Motor neuron (in vitro differentiated cells): ENCODE measurements around the gene LY6G6D. TPM values are rescaled to one million over a fixed set of nuclear protein-coding genes. Genes with fewer than 3 reads are reported as not detected.

ENCODE experiments used
- ATAC-seq, 8 experiments: fragments of 200-7000 bp; cut with Tn5 transposase; replicated peaks in 6 of 8; 2 replicates each; pipeline ENCODE4 v1.8.0; 2021; ENCODE audit warnings: mild to moderate bottlenecking in 8 of 8, moderate library complexity in 8 of 8
- H3K27ac ChIP-seq, 2 donors: fragments of 250-450 bp; sonication (Bioruptor Pico); 2 replicates each; pipeline ENCODE4 v1.9.0; 2021; ENCODE audit warnings: antibody characterized with exemption in 2 of 2, mild to moderate bottlenecking in 2 of 2, moderate library complexity in 1 of 2
- H3K4me1 ChIP-seq, 2 donors: fragments of 250-450 bp; sonication (Bioruptor Pico); replicated peaks in 1 of 2; 2 replicates each; pipeline ENCODE4 v1.6.1; 2021; ENCODE audit warnings: antibody characterized with exemption in 2 of 2, mild to moderate bottlenecking in 2 of 2, moderate library complexity in 1 of 2
- H3K4me3 ChIP-seq, 5 donors: fragments of 250-450 bp; sonication (Bioruptor Pico); 2 replicates each; pipeline ENCODE4 v1.9.0; 2021; ENCODE audit warnings: antibody characterized with exemption in 5 of 5, mild to moderate bottlenecking in 5 of 5, moderate library complexity in 4 of 5
- WGBS, 10 experiments: fragments of 450-650 bp; shearing (Covaris generic); methylation state at CpG; one replicate each; pipeline ENCODE4 v1.0.0; 2022; 5-methylcytosine and 5-hydroxymethylcytosine counted together
- in situ Hi-C, 9 experiments: fragments of 400-800 bp; cut with MboI; loops; one replicate each; pipeline ENCODE4 v1.15.0; 2021; ENCODE audit warnings: low sequenced_read_pairs in 9 of 9, low pct_unique_long_range_greater_than_20kb in 2 of 9; ENCODE audit not compliant: unreplicated experiment in 9 of 9
- total RNA-seq, 8 experiments: library from RNA; unstranded; fragments of 300-600 nt; gene quantifications; 2 replicates each; pipeline versions ENCODE4 v1.2.3 to v1.2.4, GENCODE V29; 2022

LY6G6D gene
- total RNA-seq, 8 experiments from 2014 or later = not detected

DNA sequence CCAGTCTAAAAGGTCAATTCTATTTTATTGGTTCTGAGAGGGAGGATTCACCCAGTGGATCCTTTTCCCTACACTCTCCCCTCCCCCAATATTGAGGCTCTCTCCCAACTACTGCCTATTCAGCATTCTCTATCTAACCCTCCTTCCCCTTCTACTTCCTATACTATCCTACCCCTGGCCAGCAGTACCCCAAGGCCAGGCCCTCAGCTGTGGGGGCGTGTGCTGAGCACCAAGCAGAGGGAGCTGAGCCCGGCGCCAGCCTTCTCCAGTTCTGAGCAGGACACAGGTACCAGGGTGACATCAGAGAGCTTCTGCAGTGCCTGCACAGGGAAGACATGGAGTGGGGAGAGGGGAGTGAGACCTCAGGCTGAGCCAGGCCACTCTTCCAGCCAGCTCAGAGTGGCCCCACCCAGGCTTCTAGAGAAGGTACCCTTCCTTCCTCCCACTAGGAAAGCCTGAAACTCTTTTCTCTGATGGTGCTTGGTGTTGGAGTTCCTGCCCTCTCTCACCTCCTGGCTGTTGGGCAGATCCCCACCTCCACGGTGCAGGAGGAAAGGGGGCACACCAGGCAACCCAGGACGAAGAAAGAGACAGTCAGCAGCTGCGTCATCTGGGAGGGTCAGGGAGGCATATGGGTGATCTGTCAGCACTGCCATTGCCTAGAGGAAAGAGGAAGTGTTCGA, 12.0 kb downstream of the LY6G6D start:
- 80 to 100% (median 90%) methylated on average over 2 to 3 of the region's 7 CpGs; no CpG with 5 or more reads in 5 of the 10 experiments for WGBS, 10 experiments
- no peak overlapping the region for H3K27ac ChIP-seq

DNA sequence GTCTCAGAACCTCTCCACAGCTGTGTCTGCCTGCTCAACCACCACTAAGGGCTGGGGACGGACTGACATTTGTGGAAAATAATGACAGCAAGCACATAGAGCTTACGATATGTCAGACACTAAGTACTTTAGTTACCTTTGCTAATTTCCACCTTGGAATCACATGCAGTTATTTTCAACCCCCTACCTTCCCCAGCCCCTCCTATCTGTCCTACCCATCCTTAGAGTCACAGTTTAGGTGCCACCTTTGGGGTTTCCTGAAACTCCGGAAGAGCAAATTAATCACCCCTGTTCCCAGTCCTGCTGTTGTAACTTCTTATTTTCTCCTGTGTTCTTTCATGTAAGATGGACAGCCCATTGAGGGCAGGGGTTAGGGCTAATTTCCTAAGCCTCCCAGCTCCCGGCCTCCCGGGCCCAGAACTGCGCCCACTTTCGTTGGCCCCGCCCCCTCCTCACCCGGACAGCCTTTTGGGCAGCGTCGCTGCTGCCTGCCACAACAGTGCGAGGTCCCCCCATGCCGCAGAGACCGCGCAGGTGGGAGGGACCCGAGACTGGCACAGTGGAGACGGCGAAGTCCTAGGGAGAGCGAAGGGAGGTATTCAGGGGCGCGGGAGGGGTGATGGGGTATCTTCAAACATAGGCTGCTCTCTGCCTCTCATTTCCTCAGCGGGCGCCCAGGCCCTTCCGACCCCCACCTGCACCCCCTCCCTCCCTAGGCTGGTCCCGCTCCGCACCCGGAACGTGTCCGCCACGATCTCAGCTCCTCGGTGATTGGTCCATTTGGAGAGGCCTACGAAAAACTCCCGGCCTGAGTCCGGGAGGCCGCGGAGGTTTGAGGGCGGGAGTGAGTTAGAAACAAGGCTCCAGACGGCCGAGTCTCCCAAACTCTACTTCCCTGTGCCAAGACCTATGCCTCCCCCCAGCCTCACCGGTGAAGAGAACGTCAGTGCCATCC, 12.8 kb downstream of the LY6G6D start:
- Histone ChIP-seq H3K4me1 (peaks cover 12% of the 10 kb centered on the region in 2 donors), H3K4me3 (no peak overlapping the region), H3K27ac (no peak overlapping the region)
- no peak for ATAC-seq
- in situ Hi-C loops = no loop called here
- 30 to 100% (median 96%) methylated on average over 1 to 18 of the region's 41 CpGs; no CpG with 5 or more reads in 3 of the 10 experiments for WGBS, 10 experiments

More for the DNA sequence above, 12.0 kb downstream of the LY6G6D start:
- no peak overlapping the region for H3K4me3 ChIP-seq
- no peak for ATAC-seq
- peaks cover 12% of the 10 kb centered on the region in 2 donors for H3K4me1 ChIP-seq
- in situ Hi-C loops = no loop called here

DNA sequence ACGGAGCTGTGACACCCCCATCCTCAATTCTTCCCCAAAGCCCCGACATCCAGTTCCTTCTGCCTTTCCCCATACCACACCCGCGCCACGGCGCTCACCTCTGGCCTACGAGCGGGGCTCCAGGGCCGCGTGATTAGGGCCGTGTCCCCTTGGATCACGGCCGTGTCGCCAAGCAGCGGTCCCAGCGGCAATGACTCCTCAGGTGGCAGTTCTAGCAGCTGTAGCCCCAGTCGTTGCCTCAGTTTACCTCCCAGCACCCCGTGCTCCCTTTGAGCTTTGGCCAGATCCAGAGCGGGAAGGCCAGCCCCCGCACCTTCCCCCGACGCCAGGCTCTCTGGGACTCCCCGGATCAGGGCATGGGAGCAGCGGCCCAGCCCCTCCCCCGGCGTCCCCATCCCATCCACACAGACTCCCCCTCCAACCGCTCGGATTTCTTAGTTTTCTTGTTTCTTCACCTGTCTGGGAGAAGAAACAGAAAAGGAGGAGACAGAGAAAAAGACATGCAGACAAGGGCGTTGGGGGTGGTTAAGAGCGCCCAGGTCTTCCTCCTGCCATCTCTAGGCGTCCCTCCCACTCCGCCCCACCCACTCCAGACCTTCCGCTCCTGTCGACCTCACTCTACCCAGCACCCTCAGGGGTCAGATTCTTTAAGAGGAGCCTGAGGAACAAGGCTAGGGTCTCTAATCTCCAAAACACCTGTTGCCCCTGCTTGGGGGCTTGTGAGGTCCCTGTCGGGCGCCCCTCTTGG, 13.8 kb downstream of the LY6G6D start, which contains the start of gene DDAH2:
Gene DDAH2 (minus strand): TSS at position 533 of the 748 bp plus-strand sequence. CDS start 138 bp downstream, at position 395.
- ATAC-seq = peak in 3 of 8 experiments; percentile 25 to 31 (median 25)
- in situ Hi-C loops = no loop called here
- Histone ChIP-seq H3K4me1 (peaks cover 12 to 13% of the 10 kb centered on the region in 2 donors), H3K27ac (peak within 1 kb of the TSS; percentile 76 to 77), H3K4me3 (peak within 1 kb of the TSS; percentile 67 to 92 (median 91))
- 0 to 64% (median 20%) methylated on average over 1 to 12 of the region's 36 CpGs; no CpG with 5 or more reads in 3 of the 10 experiments for WGBS, 10 experiments

DNA sequence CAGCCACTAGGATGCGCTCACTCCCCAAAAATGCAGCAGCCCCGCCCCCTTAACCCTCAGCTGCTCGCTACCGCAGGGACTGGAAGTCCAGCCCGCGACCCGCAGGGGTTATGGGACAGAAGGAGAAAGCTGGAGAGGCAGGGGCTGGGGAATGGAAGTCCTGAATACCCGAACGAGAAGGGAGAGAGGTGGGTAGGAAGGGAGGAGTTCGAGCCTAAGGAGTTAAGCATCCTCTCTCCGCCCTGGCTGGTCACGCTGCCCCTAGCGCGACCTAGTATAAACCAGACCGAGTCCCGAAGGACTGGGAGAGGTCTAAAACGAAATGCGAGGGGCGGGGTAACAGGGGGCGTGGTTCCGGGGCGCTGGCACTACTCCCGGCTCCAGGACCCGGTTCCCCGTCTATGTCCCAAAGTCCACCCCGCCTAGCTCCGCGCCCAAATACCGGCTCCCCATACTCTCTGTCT, 14.4 kb downstream of the LY6G6D start:
- H3K4me3 ChIP-seq = peak overlapping the region; percentile 67 to 92 (median 91)
- peaks cover 16 to 19% of the 10 kb centered on the region in 2 donors for H3K4me1 ChIP-seq
- ATAC-seq = peak; percentile 76 to 88 (median 82)
- peak overlapping the region; percentile 76 to 77 for H3K27ac ChIP-seq
- in situ Hi-C loops = no loop called here
- WGBS, 10 experiments = 0 to 5% methylated on average over 1 to 4 of the region's 29 CpGs; no CpG with 5 or more reads in 8 of the 10 experiments

DNA sequence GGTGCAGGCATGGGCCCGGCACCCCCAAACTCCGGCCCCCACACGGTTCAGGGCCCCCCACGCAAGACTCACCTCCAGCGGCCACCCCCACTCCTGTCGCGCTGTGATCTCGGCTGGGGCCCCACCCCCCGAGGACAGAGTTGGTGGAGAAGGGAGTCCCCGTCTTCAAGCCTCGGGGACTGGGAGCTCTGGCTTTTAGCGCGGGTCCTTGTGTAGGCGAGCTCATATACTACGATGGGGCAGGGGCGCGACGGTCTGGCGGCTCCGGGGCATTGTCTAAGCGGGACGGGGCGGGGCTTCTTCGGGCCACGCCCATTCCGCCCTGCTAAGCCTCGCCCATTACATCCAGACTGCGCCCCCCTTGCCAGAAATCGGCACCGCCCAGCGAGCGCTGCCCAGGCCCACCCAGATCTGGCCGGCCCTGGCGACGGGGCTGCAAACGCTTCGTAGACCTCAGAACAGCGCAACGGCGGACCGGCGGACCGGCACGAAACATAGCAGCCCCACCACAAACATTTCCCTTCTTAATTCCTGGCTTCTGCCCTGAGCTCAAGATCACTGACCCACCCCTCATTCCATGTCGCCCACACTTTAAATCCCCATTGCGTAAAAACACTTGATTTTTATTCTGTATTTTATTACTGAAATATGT, 15.0 kb downstream of the LY6G6D start:
- peak; percentile 33 to 82 (median 78) for ATAC-seq
- WGBS, 10 experiments = 5 to 20% (median 13%) methylated on average over 1 to 18 of the region's 46 CpGs; no CpG with 5 or more reads in 7 of the 10 experiments
- peak overlapping the region; percentile 76 to 77 for H3K27ac ChIP-seq
- H3K4me3 ChIP-seq = peak overlapping the region; percentile 67 to 92 (median 91)
- peaks cover 20 to 22% of the 10 kb centered on the region in 2 donors for H3K4me1 ChIP-seq
- in situ Hi-C loops = no loop called here

DNA sequence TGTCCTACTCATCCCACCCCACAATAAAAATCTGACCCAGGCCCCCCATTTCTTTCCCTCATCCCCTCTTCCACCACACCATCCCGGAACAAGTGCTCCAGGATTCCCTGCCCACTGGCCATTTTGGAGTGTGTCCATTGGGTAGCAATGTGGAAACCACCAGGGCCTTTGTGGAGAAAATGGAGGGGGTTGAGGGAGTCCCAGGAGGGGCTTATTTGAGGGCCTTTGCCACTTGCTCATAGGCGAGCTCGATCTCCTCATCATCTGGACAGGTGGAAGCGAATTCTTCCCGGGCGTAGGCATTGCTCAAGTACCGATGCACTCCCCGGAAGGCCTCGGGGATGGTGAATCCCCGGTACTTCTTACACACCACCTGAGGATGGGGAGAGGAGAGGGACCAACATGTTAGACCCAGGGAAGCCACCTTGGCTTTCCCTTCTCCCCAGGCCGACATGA, 15.5 kb downstream of the LY6G6D start:
- Histone ChIP-seq H3K27ac (peak overlapping the region; percentile 76 to 77), H3K4me1 (peaks cover 20 to 24% of the 10 kb centered on the region in 2 donors), H3K4me3 (peak overlapping the region; percentile 67 to 92 (median 91))
- in situ Hi-C loops = no loop called here
- ATAC-seq = no peak
- WGBS, 10 experiments = 83 to 100% (median 97%) methylated on average over 1 to 5 of the region's 11 CpGs; no CpG with 5 or more reads in 4 of the 10 experiments

DNA sequence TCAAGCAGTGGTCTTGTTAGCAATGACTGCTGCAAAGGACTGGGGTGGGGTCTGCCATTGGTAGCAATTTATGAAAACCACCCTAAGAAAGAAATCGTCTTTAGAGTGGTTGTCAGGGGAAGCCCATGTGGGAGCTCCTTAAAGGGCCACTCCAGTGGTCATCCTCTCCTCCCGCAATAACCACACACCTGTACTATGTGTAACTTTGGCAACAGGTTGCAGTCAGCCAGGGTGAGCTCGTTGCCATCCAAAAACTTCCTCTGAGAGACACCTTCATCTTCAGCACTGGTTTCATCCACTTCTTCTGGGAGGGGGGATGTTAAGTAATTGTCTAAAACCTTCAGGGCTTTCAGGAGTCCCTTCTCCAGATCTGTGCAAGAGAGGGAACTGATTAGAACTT, 16.9 kb downstream of the LY6G6D start:
- in situ Hi-C loops = no loop called here
- H3K4me3 ChIP-seq = no peak overlapping the region
- WGBS, 10 experiments = 60% methylated on average over 1 of the region's 3 CpGs; no CpG with 5 or more reads in 9 of the 10 experiments
- peaks cover 25 to 35% of the 10 kb centered on the region in 2 donors for H3K4me1 ChIP-seq
- no peak for ATAC-seq
- no peak overlapping the region for H3K27ac ChIP-seq

DNA sequence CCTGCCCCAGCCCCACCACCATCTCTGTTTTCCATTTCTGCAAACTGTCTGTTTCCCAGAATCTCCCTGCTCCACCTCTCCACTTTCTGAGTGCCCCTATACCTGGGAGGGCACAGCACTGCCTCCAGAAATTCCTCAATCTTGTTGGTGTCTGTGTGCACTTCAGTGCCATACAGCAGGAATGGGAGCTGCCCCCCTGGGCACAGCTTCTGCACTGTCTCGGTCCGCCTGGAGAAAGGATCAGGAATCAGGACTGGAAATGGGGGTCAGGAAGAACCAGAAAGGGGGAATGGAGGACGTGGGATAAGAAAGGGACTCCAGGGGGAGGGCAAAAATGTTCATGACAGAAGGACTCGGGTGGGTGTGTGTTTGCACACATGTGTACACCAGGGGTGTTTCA, 18.6 kb downstream of the LY6G6D start:
- in situ Hi-C loops = no loop called here
- WGBS, 10 experiments = 60 to 96% (median 84%) methylated on average over 1 to 4 of the region's 4 CpGs; no CpG with 5 or more reads in 6 of the 10 experiments
- Histone ChIP-seq H3K4me3 (no peak overlapping the region), H3K4me1 (peaks cover 39 to 46% of the 10 kb centered on the region in 2 donors), H3K27ac (no peak overlapping the region)
- no peak for ATAC-seq

DNA sequence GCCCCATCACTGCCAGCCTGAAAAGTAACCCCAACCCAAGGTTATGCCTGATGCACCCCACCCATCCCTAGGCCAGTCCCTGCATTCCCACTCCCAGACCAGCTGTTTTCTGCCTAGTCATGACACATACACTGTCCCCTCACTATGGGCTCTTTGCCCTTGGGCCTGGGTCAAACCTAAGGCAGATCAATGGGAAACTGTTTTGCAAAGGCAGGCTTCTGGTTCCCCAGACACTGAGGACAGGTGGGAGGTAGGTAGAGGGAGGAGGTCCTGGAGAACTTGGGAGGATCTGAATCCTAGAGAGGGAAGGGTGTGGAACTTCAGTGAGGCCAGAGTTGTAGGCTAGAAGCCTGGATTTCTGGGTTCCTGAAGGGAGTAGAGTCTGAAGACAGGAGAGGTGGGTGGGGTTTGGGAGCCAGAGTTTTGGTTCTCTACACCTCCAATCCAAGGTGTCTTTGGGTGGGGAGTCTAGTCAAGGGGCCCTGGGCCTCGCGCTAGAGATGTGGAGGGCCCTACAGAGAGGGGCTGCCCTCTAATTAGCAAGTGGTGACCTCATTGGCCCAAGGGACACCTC, 19.2 kb downstream of the LY6G6D start:
- in situ Hi-C loops = no loop called here
- ATAC-seq = no peak
- peak overlapping the region in 1 of 2 donors; percentile 86 for H3K27ac ChIP-seq
- H3K4me3 ChIP-seq = peak overlapping the region in 4 of 5 donors; percentile 43 to 69 (median 60)
- 8 to 40% (median 20%) methylated on average over 2 of the region's 2 CpGs; no CpG with 5 or more reads in 7 of the 10 experiments for WGBS, 10 experiments
- H3K4me1 ChIP-seq = peaks cover 43 to 47% of the 10 kb centered on the region in 2 donors

DNA sequence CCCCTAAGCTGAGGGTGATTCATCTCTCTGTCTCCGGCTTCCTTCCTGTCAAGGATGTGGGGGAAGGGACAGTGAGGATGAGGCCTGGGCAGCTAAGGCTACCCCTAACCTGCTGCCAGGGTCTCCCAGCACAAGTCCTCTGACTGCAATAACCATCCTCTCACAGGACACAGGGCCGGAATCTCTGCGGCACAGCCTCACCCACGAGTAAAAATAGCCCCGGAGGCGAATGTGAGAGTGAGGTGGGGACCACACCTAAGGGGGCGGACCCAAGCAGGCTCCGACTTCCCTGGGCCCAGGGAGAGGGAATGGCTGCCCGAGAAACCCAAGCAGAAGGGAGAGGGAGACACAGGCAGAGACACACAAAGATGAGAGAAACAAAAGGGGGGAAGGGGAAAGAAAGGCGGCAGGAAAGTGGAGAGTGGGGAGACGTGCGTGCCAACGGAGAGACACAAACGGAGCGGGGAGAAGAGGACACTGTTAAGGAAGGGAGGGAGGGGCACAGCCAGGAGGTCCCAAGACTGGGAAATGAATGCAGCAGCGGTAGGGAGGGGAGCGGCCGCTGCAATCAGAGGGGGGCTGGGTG, 19.8 kb downstream of the LY6G6D start:
- in situ Hi-C loops = no loop called here
- H3K27ac ChIP-seq = peak overlapping the region; percentile 44 to 86
- peaks cover 45 to 47% of the 10 kb centered on the region in 2 donors for H3K4me1 ChIP-seq
- peak overlapping the region; percentile 24 to 69 (median 57) for H3K4me3 ChIP-seq
- ATAC-seq = peak; percentile 6 to 48 (median 28)
- WGBS, 10 experiments = 0% methylated on average over 1 to 7 of the region's 18 CpGs; no CpG with 5 or more reads in 5 of the 10 experiments
